A549 (cell line): ENCODE measurements around the gene DIAPH2. TPM values are rescaled to one million over a fixed set of nuclear protein-coding genes. Genes with fewer than 3 reads are reported as not detected.
A peak's percentile ranks its signal among the peaks of the same experiment; 100 is the strongest.
"Not testable (repeated sequence)": the region's sequence is repeated elsewhere in the genome, so short reads cannot be mapped to it uniquely, and the experiment has no call there.

Experiments
- ATAC-seq, 2 experiments: fragments of 200-7000 bp in 1 of 2; fragments of >200 bp in 1 of 2; cut with Nextera tagmentation in 1 of 2; cut with Tn5 transposase in 1 of 2; 3 replicates each; pipeline versions ENCODE4 v1.8.0 to v1.9.1; 2018 to 2020; ENCODE audit warnings: mild to moderate bottlenecking in 1 of 2, moderate library complexity in 1 of 2
- CTCF ChIA-PET: fragments of 300-600 bp; sonication (Branson Sonifier 250); formaldehyde crosslinking; extraction: SDS; loops from one replicate; lab custom pipeline; 2021; ENCODE audit warnings: antibody characterized with exemption, inconsistent platforms; lab: Yijun Ruan, JAX
- POLR2A ChIA-PET: fragments of 350-600 bp; formaldehyde crosslinking; extraction: SDS; loops from one replicate; lab custom pipeline; 2021; ENCODE audit warnings: antibody characterized with exemption, inconsistent platforms; lab: Yijun Ruan, JAX
- DNase-seq, 2 experiments: peaks; one replicate each; pipeline versions ENCODE4 v3.0.0 to v3.0.0-alpha.2; 2011 to 2016; ENCODE audit warnings: low read depth in 1 of 2, low spot score in 1 of 2
- FAIRE-seq: peaks from 2 replicates; lab custom pipeline; 2011; peaks lifted over from hg19 to GRCh38; lab: Jason Lieb, UNC
- H3K27ac ChIP-seq, 2 experiments: fragments of >200 bp; sonication (Bioruptor Twin); formaldehyde crosslinking; 3 replicates each; pipeline ENCODE4 v1.5.1; 2016 to 2017
- H3K4me1 ChIP-seq: fragments of >200 bp; sonication (Bioruptor Twin); formaldehyde crosslinking; 3 replicates; pipeline ENCODE4 v1.6.1; 2016
- H3K4me2 ChIP-seq: fragments of >200 bp; sonication (Bioruptor Twin); formaldehyde crosslinking; 3 replicates; pipeline ENCODE4 v1.6.1; 2016
- H3K4me3 ChIP-seq: fragments of >200 bp; sonication (Bioruptor Twin); formaldehyde crosslinking; 3 replicates; pipeline ENCODE4 v1.5.1; 2016
- H3K9me3 ChIP-seq: fragments of >200 bp; sonication (Bioruptor Twin); formaldehyde crosslinking; 3 replicates; pipeline ENCODE4 v1.6.1; 2016
- BHLHE40 ChIP-seq: IDR thresholded peaks from 2 replicates; pipeline ENCODE4 v1.6.1; 2012; ENCODE audit warnings: low read depth, low read length, inconsistent platforms
- CBX2 ChIP-seq: fragments of 200-600 bp; sonication (generic); IDR thresholded peaks from 2 replicates; pipeline ENCODE4 v1.6.1; 2016; ENCODE audit warnings: low read depth, mild to moderate bottlenecking, borderline replicate concordance
- EHF ChIP-seq: fragments of 250-450 bp; sonication (Bioruptor Pico); IDR thresholded peaks from 2 replicates; pipeline ENCODE4 v1.5.0; 2020; ENCODE audit warnings: mild to moderate bottlenecking
- EHMT2 ChIP-seq: fragments of 200-600 bp; sonication (generic); IDR thresholded peaks from 2 replicates; pipeline ENCODE4 v1.6.1; 2016; ENCODE audit warnings: antibody characterized with exemption, low read depth, mild to moderate bottlenecking, moderate library complexity
- ESRRA ChIP-seq: fragments of 150-350 bp; IDR thresholded peaks from 2 replicates; pipeline ENCODE4 v1.6.1; 2014; ENCODE audit warnings: mild to moderate bottlenecking, low read length, borderline replicate concordance
- FOSB ChIP-seq: fragments of 250-450 bp; sonication (Bioruptor Pico); IDR thresholded peaks from 2 replicates; pipeline ENCODE4 v1.5.0; 2020; ENCODE audit warnings: mild to moderate bottlenecking, moderate library complexity
- GATA3 ChIP-seq: IDR thresholded peaks from 2 replicates; pipeline ENCODE4 v1.6.1; 2012; ENCODE audit warnings: borderline replicate concordance
- JUN ChIP-seq, 2 experiments: fragments of >200 bp; sonication (Bioruptor Twin); formaldehyde crosslinking; IDR thresholded peaks; 2 replicates in 1 of 2; 3 replicates in 1 of 2; pipeline ENCODE4 v1.6.1; 2016 to 2017
- JUNB ChIP-seq: fragments of >200 bp; sonication (Bioruptor Twin); formaldehyde crosslinking; IDR thresholded peaks from 2 replicates; pipeline ENCODE4 v1.6.1; 2016
- KDM1A ChIP-seq: fragments of 200-600 bp; sonication (generic); IDR thresholded peaks from 2 replicates; pipeline ENCODE4 v1.6.1; 2016; ENCODE audit warnings: low read depth, mild to moderate bottlenecking
- KDM5A ChIP-seq: fragments of 200-600 bp; sonication (generic); IDR thresholded peaks from 2 replicates; pipeline ENCODE4 v1.6.1; 2016; ENCODE audit warnings: antibody characterized with exemption, mild to moderate bottlenecking
- MAFK ChIP-seq: fragments of 450-650 bp; IDR thresholded peaks from 2 replicates; pipeline ENCODE4 v1.6.1; 2014; ENCODE audit not compliant: partially characterized antibody
- MYC ChIP-seq: IDR thresholded peaks from 2 replicates; pipeline ENCODE4 v1.6.1; 2012; ENCODE audit warnings: mild to moderate bottlenecking, inconsistent platforms, low read length, improper control_type of control experiment, borderline replicate concordance
- NFE2L2 ChIP-seq: fragments of 150-350 bp; conservative IDR thresholded peaks from 2 replicates; pipeline ENCODE4 v1.6.1; 2014; ENCODE audit warnings: low read length
- NPAS2 ChIP-seq: fragments of 250-450 bp; sonication (Bioruptor Pico); IDR thresholded peaks from 2 replicates; pipeline ENCODE4 v1.8.0; 2022; ENCODE audit warnings: mild to moderate bottlenecking, moderate library complexity, borderline replicate concordance
- NR3C1 ChIP-seq: fragments of >200 bp; sonication (Bioruptor Twin); formaldehyde crosslinking; IDR thresholded peaks from 3 replicates; pipeline ENCODE4 v1.6.1; 2017
- PHF8 ChIP-seq: fragments of 200-600 bp; sonication (generic); IDR thresholded peaks from 2 replicates; pipeline ENCODE4 v1.6.1; 2016; ENCODE audit warnings: low read depth, mild to moderate bottlenecking, antibody characterized with exemption, moderate library complexity, borderline replicate concordance
- RARB ChIP-seq: fragments of 250-450 bp; sonication (Bioruptor Pico); IDR thresholded peaks from 2 replicates; pipeline ENCODE4 v1.8.0; 2021; ENCODE audit warnings: mild to moderate bottlenecking, moderate library complexity
- SREBF2 ChIP-seq: fragments of 450-650 bp; IDR thresholded peaks from 2 replicates; pipeline ENCODE4 v1.6.1; 2014; ENCODE audit warnings: mild to moderate bottlenecking, moderate library complexity
- TFCP2L1 ChIP-seq: fragments of 250-450 bp; sonication (Bioruptor Pico); IDR thresholded peaks from 2 replicates; pipeline ENCODE4 v1.5.0; 2021; ENCODE audit warnings: mild to moderate bottlenecking
- ZC3H11A ChIP-seq: fragments of 450-650 bp; IDR thresholded peaks from 2 replicates; pipeline ENCODE4 v1.6.1; 2014; ENCODE audit warnings: antibody characterized with exemption, mild to moderate bottlenecking
- WGBS: methylation state at CpG from one replicate; pipeline ENCODE4 v1.1.6; 2017; ENCODE audit errors: missing lambda C conversion rate; 5-methylcytosine and 5-hydroxymethylcytosine counted together
- polyA plus RNA-seq, 4 experiments: library from polyadenylated mRNA; depleted of rRNA in 3 of 4; stranded (reverse); fragments of >200 nt; fragmentation: RNase III in 1 of 4; extraction: RNeasy Plus Mini Kit Qiagen cat#74134 plus additional on column Dnase treatment in 1 of 4; gene quantifications; 2 replicates in 3 of 4; 3 replicates in 1 of 4; pipeline ENCODE4 v1.2.3, GENCODE V29; 2011 to 2017
- TF ChIP-seq, protein P1 (sequence below): fragments of 450-650 bp; IDR thresholded peaks from 2 replicates; pipeline ENCODE4 v1.6.1; 2014; ENCODE audit warnings: antibody characterized with exemption
- TF ChIP-seq, protein P2 (sequence below): fragments of >200 bp; sonication (Bioruptor Twin); formaldehyde crosslinking; IDR thresholded peaks from 2 replicates; pipeline ENCODE4 v1.6.1; 2016

The DIAPH2 gene
- polyA plus RNA-seq, 2 of the 4 experiments (the other 2 are of a cell fraction): 3.7 to 10.0 TPM

- H3K4me1 ChIP-seq, CTCF ChIA-PET, H3K9me3 ChIP-seq, DNase-seq, H3K4me2 ChIP-seq, FAIRE-seq, ATAC-seq, H3K27ac ChIP-seq: not testable (repeated sequence)
- peak; percentile 40 for TF ChIP-seq ZC3H11A
- TF ChIP-seq, all 56 proteins: peak for 1; not testable (repeated sequence) for 55
- POLR2A ChIA-PET, H3K4me3 ChIP-seq: not testable (repeated sequence)
- 86% methylated on average over 2 of the region's 4 CpGs for WGBS
Observed at GRCh38 chrX:96859422-96859821, 174.8 kb downstream of the DIAPH2 start.

DNA sequence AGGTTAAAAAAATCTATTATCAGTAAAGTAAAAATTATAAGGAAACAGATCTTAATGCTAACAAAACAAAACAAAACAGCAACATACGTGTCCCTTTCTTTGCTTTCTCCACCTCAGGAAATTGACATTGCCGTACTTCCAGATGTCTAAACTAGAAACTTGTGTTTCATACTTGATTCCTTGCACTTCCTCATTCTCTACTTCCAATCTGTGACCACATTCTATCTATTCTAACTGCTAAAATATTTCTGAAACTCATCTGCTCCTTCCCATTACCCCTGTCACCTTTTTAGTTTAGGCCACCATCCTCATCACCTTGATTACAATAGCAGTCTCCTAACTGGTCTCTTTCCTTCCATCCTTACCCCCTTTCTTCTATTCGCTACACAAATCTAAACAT, 176.6 kb downstream of the DIAPH2 start:
- FAIRE-seq: no peak
- 89% methylated on average over 3 of the region's 3 CpGs for WGBS
- TF ChIP-seq, protein P1, sequence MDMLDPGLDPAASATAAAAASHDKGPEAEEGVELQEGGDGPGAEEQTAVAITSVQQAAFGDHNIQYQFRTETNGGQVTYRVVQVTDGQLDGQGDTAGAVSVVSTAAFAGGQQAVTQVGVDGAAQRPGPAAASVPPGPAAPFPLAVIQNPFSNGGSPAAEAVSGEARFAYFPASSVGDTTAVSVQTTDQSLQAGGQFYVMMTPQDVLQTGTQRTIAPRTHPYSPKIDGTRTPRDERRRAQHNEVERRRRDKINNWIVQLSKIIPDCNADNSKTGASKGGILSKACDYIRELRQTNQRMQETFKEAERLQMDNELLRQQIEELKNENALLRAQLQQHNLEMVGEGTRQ: no peak
- TF ChIP-seq CBX2 (no peak), NFE2L2 (no peak)
- ChIA-PET POLR2A (no interaction called here), CTCF (no interaction called here)
- no peaks in the 10 kb centered on the region for H3K9me3 ChIP-seq
- H3K4me2 ChIP-seq: no peak overlapping the region
- DNase-seq: no peak
- no peak overlapping the region for H3K4me3 ChIP-seq
- no peak for ATAC-seq
- no peaks in the 10 kb centered on the region for H3K4me1 ChIP-seq
- no peak overlapping the region for H3K27ac ChIP-seq

DNA sequence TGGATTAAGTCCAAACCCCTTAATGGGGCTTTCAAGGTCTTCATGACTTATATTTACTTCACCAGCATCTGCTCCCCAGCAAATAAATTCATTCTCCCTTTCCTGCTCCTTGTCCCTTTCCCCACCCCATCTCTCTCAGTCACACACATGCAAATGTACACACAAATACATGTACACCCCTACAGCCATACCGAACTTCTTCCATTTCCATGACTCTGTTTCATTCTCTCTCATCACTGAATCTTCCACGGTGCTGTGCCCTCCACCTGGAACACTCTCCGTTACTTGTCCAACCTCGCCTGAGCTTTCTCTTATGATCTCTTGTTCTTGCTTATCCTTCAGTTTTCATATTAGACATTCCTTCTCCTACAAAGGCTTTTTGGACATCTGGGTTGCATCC, 177.0 kb downstream of the DIAPH2 start:
- ChIA-PET POLR2A (no interaction called here), CTCF (no interaction called here)
- FAIRE-seq (no peak), DNase-seq (no peak), ATAC-seq (no peak)
- no peaks in the 10 kb centered on the region for H3K9me3 ChIP-seq
- no peaks in the 10 kb centered on the region for H3K4me1 ChIP-seq
- TF ChIP-seq EHF (CRISPR knock-in tag) (no peak), ESRRA (no peak), MAFK (no peak)
- no peak overlapping the region for H3K4me2 ChIP-seq
- no peak overlapping the region for H3K4me3 ChIP-seq
- WGBS: 97% methylated on average over 4 of the region's 4 CpGs
- no peak overlapping the region for H3K27ac ChIP-seq

DNA sequence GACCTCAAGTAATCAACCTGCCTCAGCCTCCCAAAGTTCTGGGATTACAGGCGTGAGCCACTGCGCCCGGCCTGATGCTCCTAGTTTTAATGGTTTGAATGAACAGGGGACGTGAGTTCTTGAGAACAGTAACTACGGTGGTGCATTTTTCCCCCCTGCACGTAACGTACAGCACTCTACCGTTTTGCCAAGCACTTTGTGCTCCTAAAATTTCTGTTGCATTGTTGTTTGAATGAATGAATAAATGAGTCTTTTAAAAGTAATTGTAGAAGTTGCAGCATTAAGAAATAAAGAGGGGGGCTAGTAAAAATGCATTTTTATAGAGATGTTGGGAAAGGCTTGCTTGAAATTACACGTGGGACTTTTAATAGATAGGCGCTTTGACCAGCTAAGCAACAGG, 199.0 kb downstream of the DIAPH2 start, which contains the start of gene RPA4:
Gene RPA4, plus strand, starts transcription at position 301 of the 400 bp plus-strand sequence. CDS start 403 bp downstream, outside the sequence.
- TF ChIP-seq GATA3 (no peak), NFE2L2 (no peak), SREBF2 (no peak), KDM1A (no peak), NR3C1 (no peak), TFCP2L1 (no peak), JUNB (no peak), NPAS2 (CRISPR knock-in tag) (no peak), MYC (no peak), JUN (IDR thresholded peaks at IDR 0.05) (no peak), FOSB (CRISPR knock-in tag) (no peak), BHLHE40 (no peak), PHF8 (no peak), EHMT2 (no peak), KDM5A (no peak), RARB (CRISPR knock-in tag) (no peak)
- TF ChIP-seq, protein P2, sequence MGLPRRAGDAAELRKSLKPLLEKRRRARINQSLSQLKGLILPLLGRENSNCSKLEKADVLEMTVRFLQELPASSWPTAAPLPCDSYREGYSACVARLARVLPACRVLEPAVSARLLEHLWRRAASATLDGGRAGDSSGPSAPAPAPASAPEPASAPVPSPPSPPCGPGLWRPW: no peak
- TF ChIP-seq, protein P1: no peak
- TF ChIP-seq, all 56 proteins: peak for 0
- Histone ChIP-seq H3K4me2 (no peak within 1 kb of the TSS), H3K9me3 (no peaks in the 10 kb centered on the region), H3K4me3 (no peak within 1 kb of the TSS), H3K27ac (no peak within 1 kb of the TSS), H3K4me1 (no peaks in the 10 kb centered on the region)
- CTCF ChIA-PET: no interaction called here
- POLR2A ChIA-PET: no interaction called here
- WGBS: 91% methylated on average over 10 of the region's 10 CpGs
- no peak for ATAC-seq
- no peak for DNase-seq
- no peak for FAIRE-seq
